SK-N-MC (cell line): ENCODE data around the gene PLEKHD1.

Experiments used
- EZH2 ChIP-seq: fragments of 200-600 bp; sonication (generic); IDR thresholded peaks from one replicate; pipeline ENCODE4 v1.6.1; 2017; ENCODE audit warnings: antibody characterized with exemption
- FOXP2 ChIP-seq: optimal IDR thresholded peaks from 2 replicates; pipeline ENCODE3; 2011; ENCODE audit warnings: mild to moderate bottlenecking, moderate library complexity; ENCODE audit not compliant: insufficient read depth; ENCODE audit errors: extremely low read length, control extremely low read depth
- POLR2AphosphoS5 ChIP-seq: IDR thresholded peaks from 2 replicates; pipeline ENCODE4 v1.6.1; 2012; ENCODE audit warnings: mild to moderate bottlenecking, low read depth, low read length, borderline replicate concordance

DNA sequence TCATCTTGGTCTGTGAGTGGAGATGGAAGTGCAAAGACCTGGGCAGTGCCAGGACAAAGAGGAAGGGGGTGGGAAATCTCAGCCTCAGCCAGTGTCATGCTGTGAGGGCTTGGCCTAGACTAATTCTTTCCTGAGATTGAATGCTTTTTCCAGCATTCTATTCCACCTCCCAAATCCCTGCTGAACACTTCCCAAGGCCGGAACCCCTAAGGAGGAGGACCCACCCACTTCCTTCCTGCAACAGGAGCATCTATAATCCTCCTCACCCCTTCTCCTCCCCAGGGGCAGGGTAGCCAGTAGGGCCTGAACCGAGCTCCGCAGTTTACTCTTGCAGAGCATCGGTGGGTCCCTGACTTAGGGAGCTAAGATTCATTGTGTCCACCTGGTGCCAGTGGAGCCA is 3.2 kb downstream of the PLEKHD1 start:
- TF ChIP-seq POLR2AphosphoS5 (no peak), FOXP2 (no peak), EZH2 (no peak)
